Ramos (cell line): ENCODE results near the gene VRK3.

ENCODE experiments used
- in situ Hi-C: fragments of 300-500 bp; cut with MboI; formaldehyde crosslinking; loops from one replicate; pipeline ENCODE4 v1.14.3; 2022; ENCODE audit warnings: low sequenced_read_pairs; ENCODE audit not compliant: unreplicated experiment

The VRK3 gene

DNA sequence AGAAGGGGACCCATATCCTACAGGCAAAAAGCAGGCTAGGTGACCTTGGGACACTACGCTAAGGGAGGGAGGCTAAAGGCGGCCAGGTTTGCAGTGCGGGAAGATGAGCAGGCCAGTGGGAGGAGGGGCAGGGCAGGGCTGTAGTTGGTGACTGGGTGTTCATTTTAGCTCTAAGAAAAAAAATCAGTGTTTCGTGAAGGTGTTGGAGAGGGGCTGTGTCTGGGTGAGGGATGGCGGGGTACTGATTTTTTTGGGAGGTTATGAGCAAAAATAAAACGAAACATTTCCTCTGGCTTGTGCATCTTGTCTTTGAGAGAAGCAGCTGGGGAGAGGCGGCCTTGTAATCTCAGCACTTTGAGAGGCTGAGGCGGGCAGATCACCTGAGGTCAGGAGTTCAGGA, 91.5 kb downstream of the VRK3 start:
- in situ Hi-C loops = no loop called here

DNA sequence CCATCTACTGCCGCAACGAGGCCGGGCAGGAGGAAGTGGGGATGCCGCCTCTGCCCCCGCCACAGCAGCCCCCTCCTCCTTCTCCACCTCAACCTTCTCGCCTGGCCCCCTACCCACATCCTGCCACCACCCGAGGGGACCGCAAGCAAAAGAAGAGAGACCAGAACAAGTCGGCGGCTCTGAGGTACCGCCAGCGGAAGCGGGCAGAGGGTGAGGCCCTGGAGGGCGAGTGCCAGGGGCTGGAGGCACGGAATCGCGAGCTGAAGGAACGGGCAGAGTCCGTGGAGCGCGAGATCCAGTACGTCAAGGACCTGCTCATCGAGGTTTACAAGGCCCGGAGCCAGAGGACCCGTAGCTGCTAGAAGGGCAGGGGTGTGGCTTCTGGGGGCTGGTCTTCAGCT, 92.4 kb downstream of the VRK3 start:
- in situ Hi-C loops = no loop called here

DNA sequence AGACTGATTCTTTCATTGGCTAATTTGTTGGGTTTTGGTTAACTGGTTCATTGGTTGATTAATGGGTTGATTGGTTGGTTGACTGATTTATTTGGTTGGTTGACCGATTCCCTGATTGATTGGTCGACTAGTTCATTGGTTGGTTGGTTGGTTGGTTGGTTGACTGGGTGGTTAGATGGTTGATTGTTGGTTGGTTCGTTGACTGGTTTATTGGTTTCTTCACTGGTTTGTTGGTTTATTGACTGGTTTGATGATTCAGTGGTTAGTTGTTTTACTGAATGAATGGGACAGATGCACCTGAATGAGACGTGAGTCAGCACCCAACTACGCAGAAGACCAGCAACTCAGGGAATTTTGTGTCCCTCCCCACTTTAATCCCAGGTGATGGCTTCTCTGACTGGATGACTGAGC, 93.1 kb downstream of the VRK3 start:
- in situ Hi-C loops = no loop called here

DNA sequence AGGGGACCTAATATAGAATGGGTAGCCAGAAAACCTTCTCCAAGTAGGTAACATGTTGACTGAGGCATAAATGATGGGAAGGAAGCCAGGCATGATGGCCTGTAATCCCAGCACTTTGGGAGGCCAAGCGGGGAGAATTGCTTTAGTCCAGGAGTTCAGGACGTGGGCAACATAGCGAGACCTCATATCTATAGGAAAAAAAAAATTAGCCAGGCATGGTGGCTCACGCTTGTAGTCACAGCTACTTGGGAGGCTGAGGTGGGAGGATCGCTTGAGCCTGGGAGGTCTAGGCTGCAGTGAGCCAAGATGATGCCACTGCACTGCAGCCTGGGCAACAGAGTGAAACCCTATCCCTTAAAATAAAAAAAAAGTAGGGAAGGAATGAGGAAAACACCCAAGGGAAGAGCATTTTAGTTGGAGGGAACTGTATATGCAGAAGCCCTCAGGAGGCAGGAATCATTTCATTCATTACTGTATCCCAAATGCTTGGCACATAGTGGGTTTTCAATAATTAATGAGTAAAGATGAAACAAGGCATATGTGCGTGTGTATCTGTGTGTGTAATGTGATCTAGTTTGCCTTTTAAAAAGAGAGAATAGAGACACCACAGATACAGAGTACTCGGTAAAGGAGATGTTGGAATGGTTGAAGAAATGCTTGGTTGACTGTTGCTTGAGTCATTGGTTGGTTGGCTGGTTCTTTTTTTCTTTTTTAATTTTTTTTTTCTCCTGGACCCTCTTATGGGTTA, 93.7 kb downstream of the VRK3 start:
- in situ Hi-C loops = no loop called here

DNA sequence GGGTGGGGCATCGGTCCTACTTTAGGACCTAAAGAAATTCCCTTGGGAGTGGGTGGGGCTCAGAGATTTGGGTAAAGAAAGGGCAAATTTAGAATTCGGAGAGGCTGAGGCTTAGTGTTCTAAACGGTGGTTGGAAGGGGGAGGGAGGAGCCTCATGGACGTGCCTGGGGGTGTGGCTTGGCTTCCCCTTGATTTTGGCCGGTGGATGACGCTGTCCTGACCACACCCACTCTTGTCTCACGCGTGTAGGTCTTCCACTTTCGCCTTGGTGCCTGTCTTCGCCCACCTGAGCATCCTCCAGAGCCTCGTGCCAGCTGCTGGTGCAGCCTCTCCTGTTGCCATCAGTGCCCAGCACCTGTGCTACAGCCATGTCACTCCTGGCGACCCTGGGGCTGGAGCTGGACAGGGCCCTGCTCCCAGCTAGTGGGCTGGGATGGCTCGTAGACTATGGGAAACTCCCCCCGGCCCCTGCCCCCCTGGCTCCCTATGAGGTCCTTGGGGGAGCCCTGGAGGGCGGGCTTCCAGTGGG, 94.6 kb downstream of the VRK3 start:
- in situ Hi-C loops = no loop called here

DNA sequence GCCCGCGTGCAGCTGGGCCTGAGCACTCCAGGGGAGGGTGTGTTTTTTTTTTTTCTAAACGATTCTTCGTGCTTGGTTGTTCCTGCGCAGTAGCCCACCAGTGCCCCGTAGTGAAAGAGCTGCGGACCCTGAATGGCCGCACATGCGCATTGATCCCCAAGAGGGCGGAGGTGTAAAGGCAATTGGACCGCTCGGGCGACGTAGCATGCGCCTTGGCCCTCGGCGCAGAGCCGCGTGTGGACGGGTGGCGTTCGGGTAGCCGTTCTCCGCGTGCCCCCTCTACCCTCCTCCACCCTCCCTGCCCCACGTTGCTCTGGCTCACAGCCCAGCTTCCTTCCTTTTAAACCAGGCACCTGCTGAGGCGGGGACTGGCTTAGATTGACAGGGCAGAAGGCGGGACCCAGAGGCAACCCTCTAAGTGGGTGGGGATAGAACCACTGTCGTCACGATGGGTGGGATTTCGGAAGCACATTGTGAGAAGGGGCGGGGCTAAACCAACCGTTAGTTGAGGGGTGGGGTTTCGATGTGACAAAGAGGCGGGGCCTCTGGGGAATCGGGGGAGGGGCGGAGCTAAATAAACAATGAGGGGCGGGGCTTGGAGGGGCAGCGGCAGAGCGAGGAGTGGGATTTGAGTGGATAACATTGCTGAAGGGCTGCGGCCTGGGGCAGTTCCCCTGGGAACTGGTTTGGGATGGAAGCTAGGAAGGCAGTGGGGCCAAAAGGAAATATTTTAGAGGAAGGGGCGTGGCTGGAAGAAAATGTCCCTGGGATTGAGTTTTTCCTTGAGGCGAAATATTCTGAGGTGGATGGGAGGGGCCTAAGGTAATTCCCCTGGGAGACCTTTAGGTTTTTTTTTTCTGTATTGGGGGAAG, 95.3 kb downstream of the VRK3 start:
- in situ Hi-C loops = no loop called here

DNA sequence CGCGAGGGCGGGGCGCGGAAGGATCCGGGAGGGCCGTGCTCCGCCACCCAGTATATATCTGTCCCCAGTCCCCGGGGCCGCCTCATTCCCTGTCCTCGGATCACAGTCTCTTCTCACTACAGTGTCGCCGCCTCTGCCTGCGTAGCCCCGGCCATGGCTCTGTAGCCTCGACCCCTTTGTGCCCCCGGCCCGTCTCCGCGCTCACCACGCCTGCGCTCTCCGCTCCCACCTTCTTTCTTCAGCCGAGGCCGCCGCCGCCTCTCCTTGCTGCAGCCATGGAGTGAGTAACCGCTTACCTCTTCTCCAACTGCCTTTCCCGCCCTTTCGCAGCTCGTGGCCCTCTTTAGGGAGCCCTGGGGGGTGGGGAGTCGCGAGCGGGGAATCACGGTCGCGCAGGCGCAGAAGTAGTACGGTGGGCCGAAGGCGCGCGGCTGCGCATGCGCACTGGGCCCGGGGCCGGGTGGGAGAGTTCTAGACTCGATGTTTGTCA, 96.0 kb downstream of the VRK3 start, which contains the start of the genes ATF5 and NUP62:
TSS of gene ATF5 (plus strand) at position 85 of the 490 bp plus-strand sequence. CDS start 1,646 bp downstream, outside the sequence.
TSS of gene NUP62 (minus strand) at position 384 of the 490 bp plus-strand sequence. CDS start 19,697 bp downstream, outside the sequence.
- in situ Hi-C loops = no loop called here

DNA sequence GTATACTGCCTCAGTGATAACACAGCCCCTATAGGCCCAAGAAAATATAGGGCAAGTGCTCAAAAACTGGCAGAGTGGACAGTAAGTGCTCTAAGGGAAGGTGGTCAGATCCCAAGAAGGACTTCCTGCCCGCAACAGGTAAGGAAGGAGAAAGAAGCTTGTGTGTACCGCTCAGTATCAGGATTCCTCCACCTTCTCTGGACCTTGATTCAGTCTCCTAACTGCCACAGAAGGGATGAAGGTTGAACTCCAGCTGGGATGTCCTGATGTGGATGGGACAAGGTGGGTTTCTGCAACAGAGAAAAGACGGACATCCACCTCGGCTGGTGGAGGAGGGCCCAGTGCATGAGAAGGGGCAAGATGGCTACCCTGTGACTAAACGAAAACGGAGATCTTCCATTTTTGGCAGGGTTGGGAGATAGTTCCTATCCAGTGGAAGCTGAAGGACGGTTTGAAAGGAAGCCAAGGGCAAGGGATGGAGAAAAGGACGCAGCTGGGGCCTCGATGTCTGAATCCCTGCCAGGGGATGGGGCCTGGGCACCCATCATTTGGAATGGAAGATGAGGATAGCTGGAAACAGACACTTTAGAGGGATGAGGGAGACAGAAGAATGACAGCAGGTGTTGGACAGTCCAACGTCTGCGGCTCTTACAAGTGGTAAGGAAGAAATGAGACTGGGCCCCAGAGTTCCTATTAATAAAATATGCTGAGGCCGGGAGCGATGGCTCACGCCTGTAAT, 97.5 kb downstream of the VRK3 start:
- in situ Hi-C loops = no loop called here

DNA sequence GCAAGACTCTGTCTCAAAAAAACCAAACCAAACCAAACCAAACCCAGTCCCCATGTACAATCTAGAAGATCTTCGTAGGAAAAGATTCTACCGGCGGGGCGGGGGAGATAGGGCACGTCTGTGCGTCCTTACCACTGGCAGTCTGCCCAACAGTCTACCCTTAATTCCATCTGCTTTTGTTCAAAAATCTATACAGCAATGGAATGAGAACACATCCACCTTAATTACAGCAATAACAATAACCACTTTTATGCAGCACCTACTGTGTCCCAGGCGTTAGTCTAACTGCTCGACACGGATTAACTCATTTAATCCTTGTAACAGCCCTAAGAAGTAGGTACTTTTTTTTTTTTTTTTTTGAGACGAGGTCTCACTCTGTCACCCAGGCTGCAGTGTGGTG, 98.7 kb downstream of the VRK3 start:
- in situ Hi-C loops = no loop called here
